Measurements from ENCODE around the gene PLA2G6.

DNA sequence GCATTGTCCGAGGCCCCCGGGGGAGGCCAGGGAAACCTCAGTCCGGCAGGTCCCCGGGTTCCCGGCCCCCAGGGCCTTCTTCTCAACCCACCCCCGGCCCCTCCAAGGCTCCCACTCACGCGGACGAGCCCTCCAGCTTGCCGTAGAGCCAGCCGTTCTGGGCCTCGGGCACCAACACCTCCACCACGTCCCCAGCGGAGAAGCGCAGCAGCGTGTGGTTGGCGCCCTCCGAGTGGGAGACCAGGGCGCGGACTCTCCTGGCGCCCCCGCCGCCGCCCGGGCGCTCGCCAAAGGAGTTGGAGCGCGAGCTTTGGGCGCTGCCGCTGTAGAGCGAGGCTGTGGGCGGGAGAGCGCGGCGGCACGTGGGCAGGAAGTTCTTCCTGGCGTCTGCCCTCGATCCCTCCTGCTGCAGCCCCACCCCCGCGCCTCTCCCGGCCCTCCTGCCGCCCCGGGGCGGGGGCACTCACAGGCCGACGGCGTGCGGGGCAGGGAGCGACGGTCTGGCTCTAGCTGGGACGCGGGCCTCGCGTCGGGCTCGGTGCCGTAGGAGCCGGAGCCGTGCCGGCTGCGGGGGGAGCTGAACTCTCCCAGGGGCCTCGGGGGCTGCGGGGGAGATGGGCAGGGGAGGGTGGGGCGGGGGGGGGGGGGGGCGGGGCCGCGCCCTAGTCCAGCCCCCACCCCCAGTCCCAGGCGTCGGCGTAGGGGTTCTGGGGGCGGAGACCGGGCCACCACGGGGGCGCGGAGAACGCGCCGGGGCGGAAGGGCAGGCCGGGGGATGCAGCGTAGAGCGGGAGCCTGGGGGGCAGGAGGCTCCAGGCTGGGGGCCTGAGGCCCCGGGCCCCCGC lies 92.8 kb downstream of the PLA2G6 start:
- no peak for TF ChIP-seq EZH2 (IDR thresholded peaks at IDR 0.05; ENCODE audit: insufficient read depth, poor library complexity, severe bottlenecking)
- no peak for TF ChIP-seq EZH2phosphoT487 (IDR thresholded peaks at IDR 0.05; ENCODE audit: insufficient read depth, low read depth)

Data from GM23248 (cell line).